Astrocyte (in vitro differentiated cells and primary cell): Measurements from ENCODE around the gene KIF5A. TPM values are rescaled to one million over a fixed set of nuclear protein-coding genes. Genes with fewer than 3 reads are reported as not detected.

Experiments used
- DNase-seq: peaks from one replicate; pipeline ENCODE4 v3.0.0-alpha.2; 2010; ENCODE audit warnings: low read depth
- FAIRE-seq: peaks from 2 replicates; lab custom pipeline; 2011; peaks lifted over from hg19 to GRCh38; lab: Jason Lieb, UNC
- H2AFZ ChIP-seq: 2 replicates; pipeline ENCODE4 v1.6.0; 2012; ENCODE audit warnings: low read depth, low read length, inconsistent platforms
- H3K27ac ChIP-seq: 2 replicates; pipeline ENCODE4 v1.5.1; 2011; ENCODE audit warnings: low read depth, low read length, inconsistent platforms
- H3K27me3 ChIP-seq: 2 replicates; pipeline ENCODE4 v1.6.0; 2011; ENCODE audit warnings: low read length, inconsistent platforms; ENCODE audit not compliant: insufficient read depth
- H3K36me3 ChIP-seq: 2 replicates; pipeline ENCODE4 v1.5.1; 2011; ENCODE audit warnings: low read length, inconsistent platforms; ENCODE audit not compliant: insufficient read depth
- H3K4me1 ChIP-seq: 2 replicates; pipeline ENCODE4 v1.5.1; 2011; ENCODE audit warnings: low read length, inconsistent platforms; ENCODE audit not compliant: insufficient read depth
- H3K4me2 ChIP-seq: 2 replicates; pipeline ENCODE4 v1.6.0; 2012; ENCODE audit warnings: low read length, inconsistent platforms
- H3K4me3 ChIP-seq: 2 replicates; pipeline ENCODE4 v1.5.1; 2011; ENCODE audit warnings: low read depth, mild to moderate bottlenecking, low read length, inconsistent platforms; ENCODE audit not compliant: insufficient read depth
- H3K79me2 ChIP-seq: 2 replicates; pipeline ENCODE4 v1.6.0; 2012; ENCODE audit warnings: mild to moderate bottlenecking, low read length, inconsistent platforms; ENCODE audit not compliant: insufficient read depth
- H3K9ac ChIP-seq: 2 replicates; pipeline ENCODE4 v1.6.0; 2012; ENCODE audit warnings: mild to moderate bottlenecking, low read length, inconsistent platforms
- H3K9me3 ChIP-seq: 2 replicates; pipeline ENCODE4 v1.5.1; 2012; ENCODE audit warnings: low read depth, mild to moderate bottlenecking, low read length, inconsistent platforms; ENCODE audit not compliant: insufficient read depth
- H4K20me1 ChIP-seq: 2 replicates; pipeline ENCODE4 v1.6.0; 2012; ENCODE audit warnings: low read length, inconsistent platforms; ENCODE audit not compliant: insufficient read depth
- H3K27ac Mint-ChIP-seq: one replicate; pipeline ENCODE4 v1.8.0; 2021; ENCODE audit warnings: mild to moderate bottlenecking, mixed read lengths; ENCODE audit not compliant: unreplicated experiment
- H3K27me3 Mint-ChIP-seq: one replicate; pipeline ENCODE4 v1.8.0; 2021; ENCODE audit warnings: low read depth, mixed read lengths; ENCODE audit not compliant: unreplicated experiment
- H3K36me3 Mint-ChIP-seq: one replicate; pipeline ENCODE4 v1.8.0; 2021; ENCODE audit warnings: low read depth, mixed read lengths; ENCODE audit not compliant: unreplicated experiment
- H3K4me1 Mint-ChIP-seq: one replicate; pipeline ENCODE4 v1.8.0; 2021; ENCODE audit warnings: low read depth, mixed read lengths; ENCODE audit not compliant: unreplicated experiment
- H3K4me3 Mint-ChIP-seq: one replicate; pipeline ENCODE4 v1.8.0; 2021; ENCODE audit warnings: mild to moderate bottlenecking, moderate library complexity, mixed read lengths; ENCODE audit not compliant: unreplicated experiment
- H3K9me3 Mint-ChIP-seq: one replicate; pipeline ENCODE4 v1.8.0; 2021; ENCODE audit warnings: mild to moderate bottlenecking, mixed read lengths; ENCODE audit not compliant: unreplicated experiment
- CTCF ChIP-seq: IDR thresholded peaks from 2 replicates; pipeline ENCODE4 v1.5.1; 2011; ENCODE audit warnings: low read depth, mild to moderate bottlenecking, inconsistent platforms, low read length, moderate library complexity; ENCODE audit not compliant: insufficient read depth
- EZH2 ChIP-seq: IDR thresholded peaks from 2 replicates; pipeline ENCODE4 v1.6.1; 2012; ENCODE audit warnings: mild to moderate bottlenecking, low read length, inconsistent platforms; ENCODE audit not compliant: insufficient read depth
- total RNA-seq: library from RNA; stranded (reverse); gene quantifications from 2 replicates; pipeline ENCODE4 v1.2.1, GENCODE V29; 2021

The KIF5A gene
- total RNA-seq, 1 donor from 2014 or later, result 7.2 TPM

- Mint-ChIP-seq H3K4me3 (no peak overlapping the region), H3K27me3 (no peaks in the 10 kb centered on the region), H3K4me1 (peaks cover 33% of the 10 kb centered on the region), H3K9me3 (no peaks in the 10 kb centered on the region), H3K27ac (no peak overlapping the region), H3K36me3 (peaks cover 49% of the 10 kb centered on the region)
- DNase-seq, result no peak
- H3K4me2 ChIP-seq, result no peak overlapping the region
- no peak overlapping the region for H3K4me3 ChIP-seq
- no peaks in the 10 kb centered on the region for H3K9me3 ChIP-seq
- no peak for TF ChIP-seq EZH2
- TF ChIP-seq CTCF, result no peak
- H3K4me1 ChIP-seq, result peaks cover 22% of the 10 kb centered on the region
- peaks cover 59% of the 10 kb centered on the region for H3K36me3 ChIP-seq
- H3K79me2 ChIP-seq, result peaks cover 33% of the 10 kb centered on the region
- FAIRE-seq, result no peak
- H2AFZ ChIP-seq, result no peak overlapping the region
- H4K20me1 ChIP-seq, result peaks cover 79% of the 10 kb centered on the region
- H3K9ac ChIP-seq, result no peak overlapping the region
- no peaks in the 10 kb centered on the region for H3K27me3 ChIP-seq
- no peak overlapping the region for H3K27ac ChIP-seq
Observed at GRCh38 chr12:57514720-57515407, 35.0 kb upstream of the KIF5A start.

GRCh38 chr12:57515408-57515933, 34.4 kb upstream of the KIF5A start:
- Mint-ChIP-seq H3K4me1 (peaks cover 33% of the 10 kb centered on the region), H3K27ac (no peak overlapping the region), H3K4me3 (no peak overlapping the region), H3K36me3 (peaks cover 49% of the 10 kb centered on the region), H3K9me3 (no peaks in the 10 kb centered on the region), H3K27me3 (no peaks in the 10 kb centered on the region)
- FAIRE-seq (no peak), DNase-seq (no peak)
- Histone ChIP-seq H3K79me2 (peaks cover 38% of the 10 kb centered on the region), H3K9me3 (no peaks in the 10 kb centered on the region), H4K20me1 (peaks cover 82% of the 10 kb centered on the region), H3K9ac (no peak overlapping the region), H3K4me2 (no peak overlapping the region), H2AFZ (no peak overlapping the region), H3K4me1 (peaks cover 22% of the 10 kb centered on the region), H3K36me3 (peaks cover 59% of the 10 kb centered on the region), H3K27me3 (no peaks in the 10 kb centered on the region), H3K27ac (no peak overlapping the region), H3K4me3 (no peak overlapping the region)
- TF ChIP-seq CTCF (no peak), EZH2 (no peak)
